PC-9 (cell line): Measurements from ENCODE around the gene B3GNT3. TPM values are rescaled to one million over a fixed set of nuclear protein-coding genes. Genes with fewer than 3 reads are reported as not detected.

ENCODE experiments used
- BruUV-seq: library from RNA; stranded (reverse); fragments of 400-500 nt; replicated peaks from 2 replicates; lab custom pipeline; 2021; lab: Mats Ljungman, UMichigan
- CTCF ChIA-PET: fragments of 300-600 bp; sonication (Branson Sonifier 250); formaldehyde crosslinking; loops from one replicate; lab custom pipeline; 2022; ENCODE audit warnings: antibody characterized with exemption; lab: Charles Lee
- POLR2A ChIA-PET: fragments of 300-600 bp; sonication (Branson Sonifier 250); formaldehyde crosslinking; loops from one replicate; lab custom pipeline; 2022; ENCODE audit warnings: antibody characterized with exemption; ENCODE audit not compliant: unreplicated experiment; lab: Charles Lee
- DNase-seq, 2 experiments: peaks; one replicate each; pipeline versions ENCODE4 v3.0.0 to v3.0.0-alpha.2; 2015 to 2022; ENCODE audit warnings: mixed read lengths in 1 of 2
- H2AFZ ChIP-seq: fragments of 200-600 bp; sonication (generic); 2 replicates; pipeline ENCODE4 v1.8.1; 2017; ENCODE audit warnings: antibody characterized with exemption
- H3F3A ChIP-seq: fragments of 200-600 bp; sonication (generic); 2 replicates; pipeline ENCODE4 v1.8.1; 2017; ENCODE audit warnings: antibody characterized with exemption, mild to moderate bottlenecking, low read depth; ENCODE audit not compliant: insufficient read depth
- H3K27ac ChIP-seq: fragments of 200-600 bp; sonication (generic); 2 replicates; pipeline ENCODE4 v1.6.1; 2016; ENCODE audit warnings: mixed run types
- H3K27me3 ChIP-seq: fragments of 200-600 bp; sonication (generic); 2 replicates; pipeline ENCODE4 v1.6.1; 2016; ENCODE audit warnings: low read depth, mixed run types; ENCODE audit not compliant: insufficient read depth
- H3K36me3 ChIP-seq: fragments of 200-600 bp; sonication (generic); 2 replicates; pipeline ENCODE4 v1.6.1; 2016; ENCODE audit warnings: low read depth, mixed run types
- H3K4me1 ChIP-seq: fragments of 200-600 bp; sonication (generic); replicated peaks from 2 replicates; pipeline ENCODE4 v1.6.1; 2016; ENCODE audit warnings: mixed run types; ENCODE audit not compliant: insufficient read depth
- H3K4me2 ChIP-seq: fragments of 200-600 bp; sonication (generic); 2 replicates; pipeline ENCODE4 v1.6.1; 2017; ENCODE audit warnings: mixed run types
- H3K4me3 ChIP-seq: fragments of 200-600 bp; sonication (generic); 2 replicates; pipeline ENCODE4 v1.6.1; 2016; ENCODE audit warnings: mixed run types
- H3K79me2 ChIP-seq: fragments of 200-600 bp; sonication (generic); 2 replicates; pipeline ENCODE4 v1.6.1; 2017; ENCODE audit warnings: low read depth, mixed run types
- H3K9me2 ChIP-seq: fragments of 200-600 bp; sonication (generic); 2 replicates; pipeline ENCODE4 v1.8.1; 2017; ENCODE audit warnings: mild to moderate bottlenecking; ENCODE audit not compliant: insufficient read depth
- H3K9me3 ChIP-seq: fragments of 200-600 bp; sonication (generic); 2 replicates; pipeline ENCODE4 v1.8.1; 2016; ENCODE audit warnings: low read depth; ENCODE audit not compliant: insufficient read depth
- H4K20me1 ChIP-seq: fragments of 200-600 bp; sonication (generic); 2 replicates; pipeline ENCODE4 v1.8.1; 2017; ENCODE audit not compliant: insufficient read depth
- EZH2 ChIP-seq: fragments of 200-600 bp; sonication (generic); IDR thresholded peaks from 2 replicates; pipeline ENCODE4 v1.8.0; 2017; ENCODE audit warnings: antibody characterized with exemption, low read depth
- intact Hi-C: fragments of 100-400 bp; cut with micrococcal nuclease; formaldehyde crosslinking; loops from one replicate; pipeline ENCODE4 v1.10.0; 2022; ENCODE audit not compliant: unreplicated experiment
- total RNA-seq: library from RNA; stranded (reverse); gene quantifications from 2 replicates; pipeline ENCODE4 v1.2.3, GENCODE V29; 2021
- TF ChIP-seq, protein P1 (sequence below): fragments of 200-600 bp; sonication (generic); conservative IDR thresholded peaks from 2 replicates; pipeline ENCODE4 v1.6.1; 2017; ENCODE audit warnings: mixed run types, antibody characterized with exemption, mild to moderate bottlenecking, moderate library complexity

The B3GNT3 gene
- total RNA-seq, 1 experiment from 2014 or later: 65.9 TPM

GRCh38 chr19:17824339-17824738, 29.4 kb downstream of the B3GNT3 start:
- Histone ChIP-seq H3K79me2 (no peaks in the 10 kb centered on the region), H3K4me2 (no peak overlapping the region), H2AFZ (no peak overlapping the region), H3K36me3 (no peaks in the 10 kb centered on the region), H3K27me3 (no peaks in the 10 kb centered on the region), H3K9me2 (no peaks in the 10 kb centered on the region), H3K9me3 (no peaks in the 10 kb centered on the region), H3K4me3 (no peak overlapping the region), H3F3A (peaks cover 11% of the 10 kb centered on the region), H3K4me1 (peaks cover 2% of the 10 kb centered on the region), H4K20me1 (no peaks in the 10 kb centered on the region), H3K27ac (no peak overlapping the region)
- no TSS peak for BruUV-seq
- TF ChIP-seq EZH2: no peak
- TF ChIP-seq, protein P1, sequence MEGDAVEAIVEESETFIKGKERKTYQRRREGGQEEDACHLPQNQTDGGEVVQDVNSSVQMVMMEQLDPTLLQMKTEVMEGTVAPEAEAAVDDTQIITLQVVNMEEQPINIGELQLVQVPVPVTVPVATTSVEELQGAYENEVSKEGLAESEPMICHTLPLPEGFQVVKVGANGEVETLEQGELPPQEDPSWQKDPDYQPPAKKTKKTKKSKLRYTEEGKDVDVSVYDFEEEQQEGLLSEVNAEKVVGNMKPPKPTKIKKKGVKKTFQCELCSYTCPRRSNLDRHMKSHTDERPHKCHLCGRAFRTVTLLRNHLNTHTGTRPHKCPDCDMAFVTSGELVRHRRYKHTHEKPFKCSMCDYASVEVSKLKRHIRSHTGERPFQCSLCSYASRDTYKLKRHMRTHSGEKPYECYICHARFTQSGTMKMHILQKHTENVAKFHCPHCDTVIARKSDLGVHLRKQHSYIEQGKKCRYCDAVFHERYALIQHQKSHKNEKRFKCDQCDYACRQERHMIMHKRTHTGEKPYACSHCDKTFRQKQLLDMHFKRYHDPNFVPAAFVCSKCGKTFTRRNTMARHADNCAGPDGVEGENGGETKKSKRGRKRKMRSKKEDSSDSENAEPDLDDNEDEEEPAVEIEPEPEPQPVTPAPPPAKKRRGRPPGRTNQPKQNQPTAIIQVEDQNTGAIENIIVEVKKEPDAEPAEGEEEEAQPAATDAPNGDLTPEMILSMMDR: no peak
- intact Hi-C loops: no loop called here
- POLR2A ChIA-PET: no interaction called here
- CTCF ChIA-PET: no interaction called here
- no peak for DNase-seq

DNA sequence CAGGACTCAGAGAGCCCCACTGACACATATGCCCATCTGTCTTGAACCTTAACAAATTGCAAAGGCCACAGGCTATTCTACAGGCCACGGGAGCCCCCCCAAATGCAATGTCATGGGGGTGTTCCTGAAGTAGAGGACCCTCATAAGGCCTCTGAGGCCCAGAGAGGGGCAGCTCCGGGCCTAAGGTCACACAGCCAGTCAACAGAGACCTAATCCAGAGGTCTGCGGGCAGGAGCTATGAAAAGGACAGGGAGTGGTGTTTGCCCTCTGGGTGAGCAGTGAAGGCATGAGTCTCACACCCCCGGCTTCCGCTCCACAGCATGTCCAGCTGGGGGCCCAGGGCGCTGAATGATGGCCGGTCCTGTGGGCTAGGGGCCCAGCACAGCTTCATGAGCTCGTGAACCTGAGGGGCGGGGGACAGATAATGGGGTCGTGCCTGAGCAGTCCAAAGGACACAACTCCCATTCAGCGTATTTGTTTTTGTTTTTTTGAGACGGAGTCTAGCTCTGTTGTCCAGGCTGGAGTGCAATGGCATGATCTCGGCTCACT, 31.6 kb downstream of the B3GNT3 start:
- POLR2A ChIA-PET: interaction anchor here (0.5 to 0.7 kb wide), 2 partner anchors 398 to 741 kb away, joined by 3 to 4 read pairs; no protein-coding TSS in a partner anchor

DNA sequence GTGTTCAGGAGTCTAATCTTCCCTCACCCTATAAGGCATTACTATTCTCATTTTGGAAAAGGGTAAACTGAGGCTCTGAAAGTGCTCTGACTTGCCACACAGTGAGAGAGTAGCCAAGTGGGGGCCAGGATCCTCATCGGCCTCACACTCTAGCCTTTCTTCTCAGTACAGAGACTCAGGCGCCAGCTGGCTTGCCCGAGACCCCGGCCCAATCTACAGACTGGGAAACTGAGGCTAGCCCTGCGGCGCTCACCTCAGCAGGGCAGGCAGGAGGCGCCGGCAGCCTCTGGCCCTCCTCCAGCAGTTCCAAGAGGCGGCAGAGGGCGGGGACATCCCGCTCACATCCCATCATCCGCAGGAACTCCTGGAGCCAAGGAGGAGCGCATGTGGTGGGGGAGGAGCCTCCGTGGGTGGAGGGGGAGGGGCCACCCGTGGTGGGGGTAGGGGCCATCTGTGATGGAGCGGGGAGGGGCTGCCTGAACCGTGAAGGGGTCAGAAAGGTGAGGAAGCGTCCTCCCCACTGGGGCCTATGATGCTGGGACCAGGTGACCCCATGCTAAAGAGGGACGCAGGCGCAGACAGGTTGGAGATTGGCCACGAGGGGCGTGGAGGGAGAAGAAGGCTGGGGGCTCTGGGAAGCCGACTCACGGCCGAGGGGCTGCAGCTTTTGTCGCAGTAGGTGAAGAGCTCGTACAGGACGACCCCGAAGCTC, 35.1 kb downstream of the B3GNT3 start:
- Histone ChIP-seq H3K79me2 (0 out of 2 replicates have a peak, but pooled peaks cover 3% of the 10 kb centered on the region), H3F3A (peaks cover 20% of the 10 kb centered on the region), H3K9me3 (no peaks in the 10 kb centered on the region), H3K4me3 (peak overlapping the region; percentile 67), H2AFZ (peak overlapping the region; percentile 81), H3K4me1 (peaks cover 8% of the 10 kb centered on the region), H3K4me2 (peak overlapping the region; percentile 86), H3K27ac (peak overlapping the region; percentile 62), H3K9me2 (no peaks in the 10 kb centered on the region), H3K36me3 (no peaks in the 10 kb centered on the region), H4K20me1 (no peaks in the 10 kb centered on the region), H3K27me3 (no peaks in the 10 kb centered on the region)
- peak; percentile 72 to 82 for DNase-seq
- ChIA-PET CTCF (interaction anchor here (1.3 kb wide), 1 partner anchor 12 kb away, joined by 3 read pairs; no protein-coding TSS in a partner anchor), POLR2A (interaction anchor here (0.5 to 1.0 kb wide), 4 partner anchors 12 to 358 kb away, joined by 3 to 19 read pairs (median 6); partner anchors contain the start of gene B3GNT3)
- intact Hi-C loops: loop anchor here (1.0 to 2.0 kb wide), 2 partner anchors 12 to 33 kb away; no protein-coding TSS in a partner anchor
- TSS peak; percentile 30 for BruUV-seq
- TF ChIP-seq, protein P1: peak; percentile 35; the same call in 1 of the 2 replicates
- TF ChIP-seq EZH2: no peak

More for the DNA sequence above, 31.6 kb downstream of the B3GNT3 start:
- Histone ChIP-seq H3K27me3 (no peaks in the 10 kb centered on the region), H3K36me3 (no peaks in the 10 kb centered on the region), H4K20me1 (no peaks in the 10 kb centered on the region), H3F3A (peaks cover 11% of the 10 kb centered on the region), H3K27ac (no peak overlapping the region), H3K4me3 (no peak overlapping the region), H3K9me3 (no peaks in the 10 kb centered on the region), H2AFZ (no peak overlapping the region), H3K4me2 (no peak overlapping the region), H3K4me1 (peaks cover 8% of the 10 kb centered on the region), H3K79me2 (0 out of 2 replicates have a peak, but pooled peaks cover 3% of the 10 kb centered on the region), H3K9me2 (no peaks in the 10 kb centered on the region)
- BruUV-seq: no TSS peak
- no peak for DNase-seq
- intact Hi-C loops: no loop called here
- TF ChIP-seq, protein P1: no peak
- no peak for TF ChIP-seq EZH2
- CTCF ChIA-PET: no interaction called here
